GM12872 (cell line): ENCODE data around the gene COMT.

Experiments used
- CTCF ChIP-seq: IDR thresholded peaks from 3 replicates; pipeline ENCODE4 v1.5.1; 2011; ENCODE audit warnings: low read depth, mild to moderate bottlenecking, low read length, moderate library complexity; ENCODE audit not compliant: insufficient read depth

COMT gene

DNA sequence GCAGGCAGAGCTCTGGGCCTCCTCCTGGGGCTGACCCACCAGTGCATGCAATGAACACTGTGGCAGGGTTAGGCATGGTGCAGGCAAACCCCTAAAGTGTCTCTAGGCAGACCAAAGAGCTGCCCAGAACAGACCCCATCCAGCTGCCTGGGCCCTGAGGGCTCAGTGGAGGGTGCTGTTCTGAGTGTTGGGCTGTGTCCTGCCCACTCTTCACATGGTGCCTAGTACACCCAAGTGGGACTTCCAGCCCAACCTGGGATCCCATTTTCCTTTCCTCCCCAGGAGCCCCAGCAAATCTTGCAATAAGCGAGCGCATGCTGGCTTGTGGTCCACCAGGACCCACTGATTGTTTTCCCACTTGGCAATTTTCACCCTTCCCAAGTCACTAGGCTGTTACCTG, 48.6 kb downstream of the COMT start:
- no peak for TF ChIP-seq CTCF

DNA sequence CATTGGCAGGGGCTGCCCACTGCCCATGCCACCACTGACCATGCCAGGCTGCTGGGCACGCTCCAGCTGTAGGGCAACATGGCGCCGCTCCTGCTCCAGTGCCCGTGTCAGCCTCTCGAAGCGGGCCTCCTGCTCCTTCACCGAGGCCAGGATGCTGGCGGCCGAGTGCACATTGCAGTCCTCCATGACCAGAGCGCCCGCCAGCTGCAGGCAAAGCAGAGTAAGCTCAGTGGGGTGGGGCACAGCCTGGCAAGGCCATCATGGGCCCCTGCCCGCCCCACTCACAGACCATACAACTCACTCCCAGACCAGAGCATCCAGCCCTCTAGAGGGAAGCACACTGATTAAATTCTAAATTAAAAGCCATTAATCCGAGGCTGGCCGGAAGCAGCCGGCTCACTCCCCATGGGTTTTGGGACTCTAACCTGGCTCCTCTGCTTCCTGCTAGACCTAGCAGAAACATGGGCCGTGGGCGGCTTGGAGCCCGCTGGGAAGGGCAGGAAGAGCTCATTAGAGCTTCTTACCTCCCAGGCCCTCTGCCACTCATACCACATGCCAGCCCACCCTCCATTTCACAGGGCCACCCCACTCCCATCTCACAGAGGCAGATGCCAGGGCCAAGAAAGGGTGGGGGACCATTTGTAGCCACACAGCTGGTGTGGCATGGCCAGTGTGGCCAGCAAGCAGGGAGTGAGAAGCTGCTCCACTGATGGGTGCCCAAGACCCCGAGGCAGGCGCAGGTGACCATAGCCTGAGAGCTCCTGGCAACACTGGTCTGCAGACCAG, 49.2 kb downstream of the COMT start:
- no peak for TF ChIP-seq CTCF

GRCh38 chr22:19991395-19991644, 49.7 kb downstream of the COMT start:
- no peak for TF ChIP-seq CTCF

DNA sequence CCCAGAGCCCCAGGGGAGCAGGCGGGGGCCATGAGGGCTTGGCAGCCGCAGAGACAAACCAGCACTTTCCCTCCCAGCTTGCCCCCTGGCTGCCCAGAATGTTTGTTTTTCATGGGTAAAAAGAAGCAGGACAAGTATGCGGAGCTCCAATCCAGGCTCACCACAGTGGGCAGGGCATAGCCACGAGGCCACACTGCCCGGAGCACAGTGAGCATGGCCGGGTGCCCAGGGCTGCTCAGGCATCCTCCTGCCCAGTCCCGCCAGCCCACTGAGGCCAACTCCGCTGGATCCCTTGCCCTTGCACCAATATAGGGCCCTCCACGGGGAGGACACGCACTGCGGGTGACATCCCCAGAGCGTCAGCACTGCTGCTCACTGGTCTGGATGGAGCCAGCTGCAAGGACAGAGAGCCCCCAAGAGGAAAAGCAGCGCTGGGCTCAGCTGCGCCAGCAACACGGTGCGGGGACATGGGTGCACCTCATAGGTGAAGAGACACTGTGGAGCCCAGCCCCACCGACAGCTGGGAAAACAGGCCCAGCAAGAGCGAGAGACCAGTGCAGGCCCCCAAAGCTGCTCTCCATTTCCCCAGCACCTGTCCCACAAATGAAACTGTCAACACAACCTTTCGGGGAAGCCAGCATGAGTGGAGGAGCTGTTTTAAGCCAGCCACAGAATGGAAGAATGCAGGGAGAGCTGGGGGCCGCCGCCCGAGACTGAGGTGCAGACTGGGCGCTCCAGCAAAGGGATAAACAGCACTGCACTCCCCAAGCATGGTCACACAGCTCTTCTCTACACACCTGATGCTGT, 50.3 kb downstream of the COMT start:
- TF ChIP-seq CTCF, result no peak

DNA sequence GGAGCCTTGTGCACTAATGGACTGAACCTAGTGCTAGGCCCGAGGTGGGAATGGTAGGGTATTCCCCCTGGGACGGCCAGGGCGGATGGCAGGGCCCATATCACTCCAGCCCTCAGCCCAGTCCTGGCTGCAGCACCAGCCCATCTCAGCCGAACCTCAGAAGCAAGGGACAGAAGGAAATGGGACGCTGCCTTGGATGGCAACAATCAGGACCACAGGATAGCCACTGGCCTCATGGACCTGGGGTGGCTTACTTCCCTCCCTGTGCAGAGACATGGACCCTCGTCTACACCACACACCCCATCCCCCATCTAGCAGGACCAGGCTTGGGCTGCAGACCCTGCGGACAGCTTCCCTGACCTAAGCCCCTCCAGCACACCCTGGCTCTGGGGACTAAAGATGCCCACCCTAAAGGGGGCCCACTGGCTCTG, 50.9 kb downstream of the COMT start:
- no peak for TF ChIP-seq CTCF

DNA sequence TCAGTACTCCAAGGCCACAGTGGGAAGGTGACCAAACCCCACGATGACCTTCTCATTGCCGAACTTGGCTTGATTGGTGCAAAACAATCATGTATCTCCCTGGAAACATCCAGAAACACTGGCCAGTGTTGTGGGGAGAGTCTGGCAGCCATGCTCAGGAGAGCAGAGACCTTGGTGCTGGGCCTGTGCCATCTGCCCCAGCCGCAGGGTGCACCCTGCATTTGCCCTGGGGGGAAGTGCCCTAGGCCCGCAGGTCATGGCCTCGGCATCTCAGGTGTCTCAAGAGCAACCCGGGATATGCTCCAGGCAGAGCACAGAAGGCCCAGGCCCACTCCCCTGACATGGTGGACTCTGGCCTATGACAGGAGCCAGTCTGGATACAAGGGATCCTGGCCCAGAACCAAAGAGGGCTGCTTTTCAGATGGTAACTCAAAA, 51.4 kb downstream of the COMT start:
- no peak for TF ChIP-seq CTCF

- TF ChIP-seq CTCF, result no peak
These were observed 52.4 kb downstream of the COMT start for GRCh38 chr22:19993926-19994325.
